Duodenal mucosa (tissue), 2 donors: ENCODE measurements around the gene PIGBOS1.
A peak's percentile ranks its signal among the peaks of the same experiment; 100 is the strongest.

Source experiments
- H3K27ac ChIP-seq: one replicate; pipeline ENCODE4 v1.7.0; 2013; ENCODE audit warnings: low read depth, low read length
- H3K27me3 ChIP-seq, 2 donors: one replicate each; pipeline ENCODE4 v1.7.0; 2013; ENCODE audit warnings: low read length in 2 of 2, control low read depth in 1 of 2; ENCODE audit not compliant: insufficient read depth in 2 of 2, control insufficient read depth in 1 of 2
- H3K36me3 ChIP-seq, 2 donors: one replicate each; pipeline ENCODE4 v1.7.0; 2013; ENCODE audit warnings: low read length in 2 of 2, control low read depth in 1 of 2; ENCODE audit not compliant: insufficient read depth in 2 of 2, control insufficient read depth in 1 of 2
- H3K4me1 ChIP-seq, 2 donors: one replicate each; pipeline ENCODE4 v1.7.0; 2013; ENCODE audit warnings: low read length in 2 of 2, control low read depth in 1 of 2; ENCODE audit not compliant: insufficient read depth in 2 of 2, control insufficient read depth in 1 of 2
- H3K4me3 ChIP-seq, 2 donors: one replicate each; pipeline ENCODE4 v1.7.0; 2013; ENCODE audit warnings: low read length in 2 of 2, low read depth in 1 of 2
- H3K9ac ChIP-seq, 2 donors: one replicate each; pipeline ENCODE4 v1.7.0; 2013; ENCODE audit warnings: low read length in 2 of 2, low read depth in 1 of 2
- H3K9me3 ChIP-seq, 2 donors: one replicate each; pipeline ENCODE4 v1.7.0; 2013; ENCODE audit warnings: low read length in 2 of 2, control low read depth in 1 of 2; ENCODE audit not compliant: control insufficient read depth in 1 of 2

The PIGBOS1 gene

GRCh38 chr15:55348281-55348778 is 29.4 kb upstream of the PIGBOS1 start:
- Histone ChIP-seq H3K36me3 (peaks cover 9 to 16% of the 10 kb centered on the region in 2 donors), H3K9me3 (no peaks in the 10 kb centered on the region), H3K27ac (no peak overlapping the region), H3K4me3 (no peak overlapping the region), H3K4me1 (no peaks in the 10 kb centered on the region), H3K9ac (no peak overlapping the region), H3K27me3 (no peaks in the 10 kb centered on the region)

DNA sequence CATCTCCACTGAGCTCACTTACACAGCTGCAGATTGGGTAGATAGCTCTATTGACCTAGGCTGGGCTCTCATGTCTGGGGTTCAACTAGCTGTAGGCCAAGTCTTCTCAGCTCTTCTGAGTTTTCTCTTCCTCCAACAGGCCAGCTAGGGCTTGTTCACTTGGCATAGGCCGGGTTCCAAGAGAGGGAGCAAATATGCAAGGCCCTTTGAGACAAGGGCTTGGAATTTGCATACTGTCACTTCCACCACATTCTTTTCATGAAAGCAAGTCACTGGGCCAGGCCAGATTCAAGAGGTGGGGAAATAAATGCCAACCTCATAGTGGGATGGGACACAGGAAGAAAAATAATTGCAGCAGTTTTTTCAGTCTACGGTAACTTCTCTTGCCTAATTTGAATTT is 25.3 kb upstream of the PIGBOS1 start:
- Histone ChIP-seq H3K4me1 (no peaks in the 10 kb centered on the region), H3K9me3 (no peaks in the 10 kb centered on the region), H3K36me3 (peaks cover 12% of the 10 kb centered on the region in 2 donors), H3K27ac (no peak overlapping the region), H3K4me3 (no peak overlapping the region), H3K9ac (no peak overlapping the region), H3K27me3 (no peaks in the 10 kb centered on the region)

GRCh38 chr15:55343168-55343567 is 24.2 kb upstream of the PIGBOS1 start:
- H3K27ac ChIP-seq, result no peak overlapping the region
- H3K9me3 ChIP-seq, result no peaks in the 10 kb centered on the region
- H3K9ac ChIP-seq, result no peak overlapping the region

GRCh38 chr15:55337160-55337559 is 18.2 kb upstream of the PIGBOS1 start:
- Histone ChIP-seq H3K27me3 (no peaks in the 10 kb centered on the region), H3K9ac (no peak overlapping the region), H3K4me1 (no peaks in the 10 kb centered on the region), H3K27ac (no peak overlapping the region), H3K36me3 (peaks cover 3 to 29% of the 10 kb centered on the region in 2 donors), H3K4me3 (no peak overlapping the region), H3K9me3 (no peaks in the 10 kb centered on the region)

More at GRCh38 chr15:55343168-55343567, 24.2 kb upstream of the PIGBOS1 start:
- no peaks in the 10 kb centered on the region for H3K4me1 ChIP-seq
- peaks cover 12 to 13% of the 10 kb centered on the region in 2 donors for H3K36me3 ChIP-seq
- H3K27me3 ChIP-seq, result no peaks in the 10 kb centered on the region
- no peak overlapping the region for H3K4me3 ChIP-seq

- H3K9me3 ChIP-seq, result no peaks in the 10 kb centered on the region
- H3K9ac ChIP-seq, result no peak overlapping the region
- no peaks in the 10 kb centered on the region for H3K4me1 ChIP-seq
- H3K36me3 ChIP-seq, result peaks cover 9 to 41% of the 10 kb centered on the region in 2 donors
- no peaks in the 10 kb centered on the region for H3K27me3 ChIP-seq
- H3K4me3 ChIP-seq, result no peak overlapping the region
- no peak overlapping the region for H3K27ac ChIP-seq
Measured at GRCh38 chr15:55334997-55335396, 16.1 kb upstream of the PIGBOS1 start.

- no peak overlapping the region for H3K27ac ChIP-seq
- no peak overlapping the region for H3K9ac ChIP-seq
- no peak overlapping the region for H3K4me3 ChIP-seq
- no peaks in the 10 kb centered on the region for H3K9me3 ChIP-seq
- H3K27me3 ChIP-seq, result no peaks in the 10 kb centered on the region
- no peaks in the 10 kb centered on the region for H3K4me1 ChIP-seq
- H3K36me3 ChIP-seq, result peaks cover 11 to 41% of the 10 kb centered on the region in 2 donors
Measured at GRCh38 chr15:55334371-55334770, 15.4 kb upstream of the PIGBOS1 start.

DNA sequence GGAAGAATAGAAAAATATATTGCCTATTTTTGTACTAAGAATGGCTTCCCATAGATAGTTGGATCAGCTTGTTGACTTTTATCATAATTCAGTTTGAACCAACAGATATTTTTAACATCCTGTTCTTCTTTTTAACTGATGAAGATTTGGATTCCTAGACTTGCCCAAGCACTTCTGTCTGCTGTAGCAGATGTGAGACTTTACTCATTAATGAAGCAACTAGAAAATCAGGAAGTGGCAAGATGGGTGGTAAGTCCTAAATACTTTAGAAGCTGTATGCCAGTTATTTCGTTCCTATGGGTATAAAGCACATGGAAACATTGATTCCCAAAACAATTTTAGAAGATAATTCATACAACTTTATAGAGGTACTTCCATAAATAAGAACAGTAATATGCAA is 8.5 kb upstream of the PIGBOS1 start:
- H3K4me3 ChIP-seq, result no peak overlapping the region
- H3K9ac ChIP-seq, result no peak overlapping the region
- no peaks in the 10 kb centered on the region for H3K9me3 ChIP-seq
- no peaks in the 10 kb centered on the region for H3K27me3 ChIP-seq
- peaks cover 8 to 16% of the 10 kb centered on the region in 2 donors for H3K36me3 ChIP-seq
- H3K27ac ChIP-seq, result no peak overlapping the region
- no peaks in the 10 kb centered on the region for H3K4me1 ChIP-seq

DNA sequence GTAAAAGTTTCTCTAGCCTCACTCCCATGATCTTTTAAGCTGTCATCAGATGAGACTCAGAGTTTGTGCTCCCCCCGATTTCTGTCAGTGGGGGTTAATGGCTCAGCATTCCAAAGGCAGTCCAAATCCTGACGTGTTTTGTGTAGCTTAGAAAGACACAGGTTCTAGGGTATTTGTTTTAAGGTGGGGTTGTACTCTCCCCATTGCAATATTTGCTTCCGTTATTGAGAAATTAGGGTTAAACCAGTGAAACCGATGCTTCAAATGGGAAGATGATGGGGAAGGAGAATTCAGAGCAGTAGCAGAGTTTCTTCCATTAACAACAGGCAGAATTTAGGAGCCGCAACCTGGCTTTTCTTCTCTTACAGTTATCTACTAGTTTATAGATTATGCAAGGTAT is 3.5 kb upstream of the PIGBOS1 start:
- no peak overlapping the region for H3K4me3 ChIP-seq
- no peaks in the 10 kb centered on the region for H3K9me3 ChIP-seq
- no peak overlapping the region for H3K27ac ChIP-seq
- no peak overlapping the region for H3K9ac ChIP-seq
- no peaks in the 10 kb centered on the region for H3K27me3 ChIP-seq
- no peaks in the 10 kb centered on the region for H3K36me3 ChIP-seq
- peaks cover 4 to 16% of the 10 kb centered on the region in 2 donors for H3K4me1 ChIP-seq

GRCh38 chr15:55320963-55321362 is 2.0 kb upstream of the PIGBOS1 start:
- Histone ChIP-seq H3K4me1 (peaks cover 4 to 18% of the 10 kb centered on the region in 2 donors), H3K36me3 (no peaks in the 10 kb centered on the region), H3K27ac (no peak overlapping the region), H3K27me3 (no peaks in the 10 kb centered on the region), H3K4me3 (no peak overlapping the region), H3K9me3 (no peaks in the 10 kb centered on the region), H3K9ac (no peak overlapping the region)

GRCh38 chr15:55320238-55320550 is 1.3 kb upstream of the PIGBOS1 start:
- no peaks in the 10 kb centered on the region for H3K27me3 ChIP-seq
- peaks cover 4 to 18% of the 10 kb centered on the region in 2 donors for H3K4me1 ChIP-seq
- H3K9me3 ChIP-seq, result no peaks in the 10 kb centered on the region
- H3K36me3 ChIP-seq, result no peaks in the 10 kb centered on the region
- H3K27ac ChIP-seq, result no peak overlapping the region
- H3K9ac ChIP-seq, result peak overlapping the region in 1 of 2 donors; percentile 47
- H3K4me3 ChIP-seq, result peak overlapping the region; percentile 31 to 99
